SU-DHL-6 (cell line): ENCODE data around the gene ACACB.

Experiments
- H2AFZ ChIP-seq: fragments of 200-600 bp; sonication (generic); 2 replicates; pipeline ENCODE4 v1.6.1; 2014; ENCODE audit warnings: low read depth, mild to moderate bottlenecking, moderate library complexity, mixed read lengths, antibody characterized with exemption, low read length; ENCODE audit not compliant: severe bottlenecking
- H3F3A ChIP-seq: fragments of 200-600 bp; shearing (Covaris generic); 2 replicates; pipeline ENCODE4 v1.6.0; 2016; ENCODE audit warnings: antibody characterized with exemption, mild to moderate bottlenecking; ENCODE audit not compliant: insufficient read depth
- H3K27ac ChIP-seq: fragments of 200-600 bp; sonication (generic); 2 replicates; pipeline ENCODE4 v1.5.1; 2016; ENCODE audit warnings: low read depth, mild to moderate bottlenecking, low read length, moderate library complexity, mixed read lengths
- H3K27me3 ChIP-seq: fragments of 200-600 bp; sonication (generic), shearing (Covaris generic); 2 replicates; pipeline ENCODE4 v1.6.0; 2014; ENCODE audit warnings: mild to moderate bottlenecking, low read length
- H3K36me3 ChIP-seq: fragments of 200-600 bp; sonication (generic); 2 replicates; pipeline ENCODE4 v1.6.1; 2014; ENCODE audit warnings: mild to moderate bottlenecking, low read length, mixed read lengths
- H3K4me2 ChIP-seq: fragments of 300-600, 200-600 bp; shearing (Covaris generic), sonication (generic); 2 replicates; pipeline ENCODE4 v1.6.0; 2014; ENCODE audit warnings: low read length, low read depth, mild to moderate bottlenecking; ENCODE audit not compliant: poor library complexity, severe bottlenecking
- H3K4me3 ChIP-seq: fragments of 200-600 bp; sonication (generic); 2 replicates; pipeline ENCODE4 v1.5.1; 2014; ENCODE audit warnings: antibody characterized with exemption, low read length, mild to moderate bottlenecking, mixed read lengths; ENCODE audit not compliant: insufficient read depth, poor library complexity, severe bottlenecking
- H3K79me2 ChIP-seq: fragments of 200-600 bp; sonication (generic); 2 replicates; pipeline ENCODE4 v1.6.1; 2014; ENCODE audit warnings: mild to moderate bottlenecking, low read length, moderate library complexity; ENCODE audit not compliant: insufficient read depth
- H3K9ac ChIP-seq: fragments of 200-600 bp; sonication (generic); 2 replicates; pipeline ENCODE4 v1.7.0; 2014; ENCODE audit warnings: mild to moderate bottlenecking, low read length
- H3K9me2 ChIP-seq: fragments of 200-600 bp; sonication (generic); replicated peaks from 2 replicates; pipeline ENCODE4 v1.6.1; 2014; ENCODE audit warnings: low read length; ENCODE audit not compliant: insufficient read depth
- H3K9me3 ChIP-seq: fragments of 200-600 bp; sonication (generic); 2 replicates; pipeline ENCODE4 v1.6.1; 2014; ENCODE audit warnings: low read length, mixed read lengths; ENCODE audit not compliant: insufficient read depth
- H4K20me1 ChIP-seq: fragments of 200-600 bp; sonication (generic); 2 replicates; pipeline ENCODE4 v1.6.1; 2014; ENCODE audit warnings: low read depth, mild to moderate bottlenecking, antibody characterized with exemption, low read length, moderate library complexity, mixed read lengths
- EZH2phosphoT487 ChIP-seq: fragments of 200-600 bp; sonication (generic), shearing (Covaris generic); conservative IDR thresholded peaks from 2 replicates; pipeline ENCODE4 v1.6.1; 2018; ENCODE audit warnings: mild to moderate bottlenecking, antibody characterized with exemption, low read length, moderate library complexity, mixed read lengths
- TF ChIP-seq, protein P1 (sequence below): fragments of 200-600 bp; sonication (generic); IDR thresholded peaks from one replicate; pipeline ENCODE4 v1.5.1; 2017; ENCODE audit warnings: antibody characterized with exemption, mild to moderate bottlenecking, low read length, moderate library complexity; ENCODE audit not compliant: insufficient read depth, poor library complexity, severe bottlenecking

The ACACB gene

DNA sequence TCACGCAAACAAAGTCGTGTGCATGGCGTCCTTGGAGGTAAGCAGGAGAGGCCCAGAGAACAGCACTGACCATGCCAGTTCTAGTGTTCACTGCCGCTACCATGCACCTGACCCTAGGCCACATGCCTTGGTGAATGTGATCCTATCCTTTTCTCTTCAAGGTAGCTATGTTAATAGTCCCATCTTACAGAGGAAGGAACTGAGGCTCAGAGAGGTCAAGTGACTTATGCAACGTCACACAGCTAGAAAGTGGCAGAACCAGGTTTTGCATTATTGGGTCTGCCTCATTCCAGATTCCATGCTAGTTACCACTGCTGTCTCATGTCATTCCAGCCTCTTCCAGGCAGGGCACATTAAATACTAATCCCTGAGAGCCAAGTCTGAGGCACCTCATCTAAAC lies 107.5 kb downstream of the ACACB start:
- TF ChIP-seq, protein P1, sequence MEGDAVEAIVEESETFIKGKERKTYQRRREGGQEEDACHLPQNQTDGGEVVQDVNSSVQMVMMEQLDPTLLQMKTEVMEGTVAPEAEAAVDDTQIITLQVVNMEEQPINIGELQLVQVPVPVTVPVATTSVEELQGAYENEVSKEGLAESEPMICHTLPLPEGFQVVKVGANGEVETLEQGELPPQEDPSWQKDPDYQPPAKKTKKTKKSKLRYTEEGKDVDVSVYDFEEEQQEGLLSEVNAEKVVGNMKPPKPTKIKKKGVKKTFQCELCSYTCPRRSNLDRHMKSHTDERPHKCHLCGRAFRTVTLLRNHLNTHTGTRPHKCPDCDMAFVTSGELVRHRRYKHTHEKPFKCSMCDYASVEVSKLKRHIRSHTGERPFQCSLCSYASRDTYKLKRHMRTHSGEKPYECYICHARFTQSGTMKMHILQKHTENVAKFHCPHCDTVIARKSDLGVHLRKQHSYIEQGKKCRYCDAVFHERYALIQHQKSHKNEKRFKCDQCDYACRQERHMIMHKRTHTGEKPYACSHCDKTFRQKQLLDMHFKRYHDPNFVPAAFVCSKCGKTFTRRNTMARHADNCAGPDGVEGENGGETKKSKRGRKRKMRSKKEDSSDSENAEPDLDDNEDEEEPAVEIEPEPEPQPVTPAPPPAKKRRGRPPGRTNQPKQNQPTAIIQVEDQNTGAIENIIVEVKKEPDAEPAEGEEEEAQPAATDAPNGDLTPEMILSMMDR = no peak
- no peak for TF ChIP-seq EZH2phosphoT487
- no peak overlapping the region for H2AFZ ChIP-seq
- no peaks in the 10 kb centered on the region for H3K79me2 ChIP-seq
- no peaks in the 10 kb centered on the region for H3F3A ChIP-seq
- no peak overlapping the region for H3K27ac ChIP-seq
- no peaks in the 10 kb centered on the region for H4K20me1 ChIP-seq
- H3K4me3 ChIP-seq = no peak overlapping the region
- H3K4me2 ChIP-seq = no peak overlapping the region
- no peak overlapping the region for H3K9ac ChIP-seq
- no peaks in the 10 kb centered on the region for H3K9me2 ChIP-seq
- no peaks in the 10 kb centered on the region for H3K36me3 ChIP-seq
- no peaks in the 10 kb centered on the region for H3K9me3 ChIP-seq
- no peaks in the 10 kb centered on the region for H3K27me3 ChIP-seq

DNA sequence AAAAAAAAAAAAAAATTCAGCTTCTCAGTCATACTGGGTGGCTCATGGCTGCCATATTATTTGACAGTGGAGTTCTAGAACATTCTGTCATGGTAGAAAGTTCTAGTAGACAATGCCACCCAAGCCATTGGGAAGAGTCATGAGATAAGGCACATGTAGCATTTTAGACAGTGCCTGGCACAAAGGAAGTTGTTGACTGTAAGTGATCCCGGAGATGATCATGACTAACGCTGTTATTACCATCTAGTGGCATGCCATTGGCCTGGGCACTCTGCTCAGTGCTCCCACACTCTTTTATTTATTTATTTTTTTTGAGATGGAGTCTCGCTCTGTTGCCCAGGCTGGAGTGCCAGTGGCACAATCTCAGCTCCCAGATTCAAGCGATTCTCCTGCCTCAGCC lies 112.3 kb downstream of the ACACB start:
- TF ChIP-seq, protein P1 = no peak
- TF ChIP-seq EZH2phosphoT487 = no peak
- no peaks in the 10 kb centered on the region for H3K79me2 ChIP-seq
- no peaks in the 10 kb centered on the region for H3K36me3 ChIP-seq
- H3K27ac ChIP-seq = no peak overlapping the region
- H3K9me2 ChIP-seq = no peaks in the 10 kb centered on the region
- H3K9me3 ChIP-seq = no peaks in the 10 kb centered on the region
- no peak overlapping the region for H2AFZ ChIP-seq
- no peaks in the 10 kb centered on the region for H3K27me3 ChIP-seq
- no peak overlapping the region for H3K9ac ChIP-seq
- no peaks in the 10 kb centered on the region for H4K20me1 ChIP-seq
- H3K4me3 ChIP-seq = no peak overlapping the region
- H3F3A ChIP-seq = no peaks in the 10 kb centered on the region
- H3K4me2 ChIP-seq = no peak overlapping the region

DNA sequence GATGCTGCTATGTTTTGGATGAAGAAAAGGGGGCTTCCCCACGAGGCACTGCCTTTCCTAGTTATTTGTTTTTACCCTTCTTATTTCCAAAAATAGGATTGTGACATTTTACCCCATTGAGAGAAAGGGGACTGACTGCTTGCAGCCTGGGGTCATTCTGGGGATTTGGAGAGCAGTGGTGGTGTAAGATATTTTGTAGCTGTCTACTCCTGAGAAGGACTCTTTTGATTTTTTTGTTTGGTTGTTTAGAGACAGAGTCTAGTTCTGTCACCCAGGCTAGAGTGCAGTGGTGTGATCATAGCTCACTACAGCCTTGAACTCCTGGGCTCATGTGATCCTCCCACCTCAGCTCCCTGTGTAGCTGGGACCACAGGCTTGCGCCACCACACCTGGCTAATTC lies 113.8 kb downstream of the ACACB start:
- H3K4me2 ChIP-seq = no peak overlapping the region

More for the DNA sequence above, 113.8 kb downstream of the ACACB start:
- Histone ChIP-seq H3K27me3 (no peaks in the 10 kb centered on the region), H3K9ac (no peak overlapping the region), H3K27ac (no peak overlapping the region), H3K4me3 (no peak overlapping the region), H3K36me3 (no peaks in the 10 kb centered on the region), H3F3A (no peaks in the 10 kb centered on the region), H2AFZ (no peak overlapping the region), H3K9me2 (no peaks in the 10 kb centered on the region), H3K9me3 (no peaks in the 10 kb centered on the region), H3K79me2 (no peaks in the 10 kb centered on the region), H4K20me1 (no peaks in the 10 kb centered on the region)
- no peak for TF ChIP-seq EZH2phosphoT487
- TF ChIP-seq, protein P1 = no peak
